PFSK-1 (cell line): ENCODE results near the gene ATL2.

ENCODE experiments used
- FOXP2 ChIP-seq: optimal IDR thresholded peaks from 2 replicates; pipeline ENCODE3; 2011; ENCODE audit warnings: borderline replicate concordance, control low read depth, inconsistent platforms; ENCODE audit not compliant: insufficient read depth; ENCODE audit errors: extremely low read length, extremely low read depth
- POLR2AphosphoS5 ChIP-seq: IDR thresholded peaks from 2 replicates; pipeline ENCODE4 v1.6.1; 2012; ENCODE audit warnings: low read depth, mild to moderate bottlenecking, control low read depth, low read length, moderate library complexity
- REST ChIP-seq, 2 experiments: IDR thresholded peaks; 2 replicates each; pipeline versions ENCODE4 v1.6.1 to v1.8.0; 2011 to 2012; ENCODE audit warnings: low read depth in 2 of 2, low read length in 2 of 2, control low read depth in 1 of 2, inconsistent platforms in 1 of 2, mild to moderate bottlenecking in 1 of 2, moderate library complexity in 1 of 2; ENCODE audit not compliant: insufficient read depth in 1 of 2
- TAF1 ChIP-seq: IDR thresholded peaks from 2 replicates; pipeline ENCODE4 v1.6.1; 2012; ENCODE audit warnings: low read length, control low read depth, borderline replicate concordance; ENCODE audit not compliant: insufficient read depth

GRCh38 chr2:38317725-38318124 is 59.3 kb downstream of the ATL2 start:
- TF ChIP-seq POLR2AphosphoS5 (no peak), REST (IDR thresholded peaks at IDR 0.05; ENCODE audit: insufficient read depth in 1 of 2, low read depth in 2 of 2, low read length in 2 of 2) (no peak), TAF1 (no peak), FOXP2 (no peak)
